IMR-90 (cell line): ENCODE results near the gene XPR1.

Experiments
- CEBPB ChIP-seq: IDR thresholded peaks from 2 replicates; pipeline ENCODE4 v1.6.1; 2012; ENCODE audit warnings: low read depth, low read length, improper control_type of control experiment
- CHD1 ChIP-seq: IDR thresholded peaks from 2 replicates; pipeline ENCODE4 v1.6.1; 2012; ENCODE audit warnings: low read depth, low read length, improper control_type of control experiment
- CTCF ChIP-seq: conservative IDR thresholded peaks from 2 replicates; pipeline ENCODE4 v1.5.1; 2012; ENCODE audit warnings: mild to moderate bottlenecking, low read depth, low read length, improper control_type of control experiment
- ELK1 ChIP-seq: fragments of 150-350 bp; IDR thresholded peaks from 2 replicates; pipeline ENCODE4 v1.6.1; 2016; ENCODE audit warnings: low read depth, mild to moderate bottlenecking, low read length, moderate library complexity, borderline replicate concordance
- MAFK ChIP-seq: IDR thresholded peaks from 2 replicates; pipeline ENCODE4 v1.6.1; 2012; ENCODE audit warnings: low read depth, low read length, improper control_type of control experiment
- MAZ ChIP-seq: IDR thresholded peaks from 2 replicates; pipeline ENCODE4 v1.6.1; 2012; ENCODE audit warnings: low read depth, mild to moderate bottlenecking, low read length, improper control_type of control experiment, moderate library complexity, borderline replicate concordance
- POLR2A ChIP-seq: IDR thresholded peaks from 2 replicates; pipeline ENCODE4 v1.6.1; 2012; ENCODE audit warnings: mild to moderate bottlenecking, low read depth, low read length
- RCOR1 ChIP-seq: IDR thresholded peaks from 2 replicates; pipeline ENCODE4 v1.6.1; 2012; ENCODE audit warnings: mild to moderate bottlenecking, low read length, improper control_type of control experiment; ENCODE audit not compliant: insufficient replicate concordance
- RFX5 ChIP-seq: IDR thresholded peaks from 2 replicates; pipeline ENCODE4 v1.8.0; 2012; ENCODE audit warnings: low read depth, mild to moderate bottlenecking, low read length, moderate library complexity
- USF2 ChIP-seq: fragments of 150-350 bp; IDR thresholded peaks from 2 replicates; pipeline ENCODE4 v1.6.1; 2017; ENCODE audit warnings: mild to moderate bottlenecking, antibody characterized with exemption, low read length, low read depth

- TF ChIP-seq CTCF (no peak), POLR2A (no peak), ELK1 (no peak), CHD1 (no peak), USF2 (no peak), RCOR1 (no peak), MAZ (no peak), CEBPB (no peak), RFX5 (no peak), MAFK (no peak)
Observed at GRCh38 chr1:180672105-180672504, 40.3 kb downstream of the XPR1 start.
